HG02798 (cell line): ENCODE data around the gene OVCH1.
A peak's percentile ranks its signal among the peaks of the same experiment; 100 is the strongest.
"Not testable (repeated sequence)": the region's sequence is repeated elsewhere in the genome, so short reads cannot be mapped to it uniquely, and the experiment has no call there.

Source experiments
- ATAC-seq: cut with Tn5 transposase; IDR thresholded peaks from one replicate; pipeline ENCODE4 v1.9.1; 2021; ENCODE audit warnings: mild to moderate bottlenecking; ENCODE audit not compliant: unreplicated experiment, poor library complexity

OVCH1 gene

DNA sequence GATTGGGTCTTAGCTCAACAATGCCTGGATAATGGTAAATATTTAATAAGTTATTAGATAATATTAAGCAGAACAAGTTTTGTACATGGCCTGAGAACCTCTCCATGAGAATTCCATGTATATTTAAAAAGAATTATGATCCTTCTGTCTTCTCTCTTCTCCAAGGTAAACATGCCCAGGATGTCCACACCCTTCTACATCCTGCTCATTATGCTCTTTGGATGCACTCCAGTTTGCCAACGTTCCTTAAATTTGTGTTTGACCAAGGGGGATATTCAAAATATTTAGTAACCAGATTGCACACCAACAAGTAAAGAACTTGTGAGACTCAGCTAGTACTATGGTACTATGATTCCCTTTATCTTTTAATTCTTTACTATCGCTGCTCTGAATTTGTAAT lies 71.8 kb downstream of the OVCH1 start:
- no peak for ATAC-seq

DNA sequence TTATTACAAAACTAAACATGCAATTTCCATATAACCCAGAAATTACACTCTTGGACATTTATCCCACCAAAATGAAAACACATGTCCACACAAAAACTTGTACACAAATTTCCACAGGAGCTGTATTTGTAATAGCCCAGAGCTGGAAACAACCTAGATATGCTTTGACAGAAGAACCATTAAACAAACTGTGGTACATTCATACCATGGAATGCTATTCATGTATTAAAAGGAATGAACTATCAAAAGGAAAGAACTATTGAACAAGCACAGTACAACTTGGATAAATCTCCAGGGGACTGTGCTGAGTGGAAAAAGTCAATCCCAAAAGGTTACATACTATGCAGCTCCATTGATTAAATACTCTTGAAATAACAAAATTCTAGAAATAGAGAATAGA lies 80.7 kb downstream of the OVCH1 start:
- no peak for ATAC-seq

GRCh38 chr12:29415111-29415510 lies 82.4 kb downstream of the OVCH1 start:
- no peak for ATAC-seq

- ATAC-seq: no peak
Measured at GRCh38 chr12:29414368-29414767, 83.1 kb downstream of the OVCH1 start.

DNA sequence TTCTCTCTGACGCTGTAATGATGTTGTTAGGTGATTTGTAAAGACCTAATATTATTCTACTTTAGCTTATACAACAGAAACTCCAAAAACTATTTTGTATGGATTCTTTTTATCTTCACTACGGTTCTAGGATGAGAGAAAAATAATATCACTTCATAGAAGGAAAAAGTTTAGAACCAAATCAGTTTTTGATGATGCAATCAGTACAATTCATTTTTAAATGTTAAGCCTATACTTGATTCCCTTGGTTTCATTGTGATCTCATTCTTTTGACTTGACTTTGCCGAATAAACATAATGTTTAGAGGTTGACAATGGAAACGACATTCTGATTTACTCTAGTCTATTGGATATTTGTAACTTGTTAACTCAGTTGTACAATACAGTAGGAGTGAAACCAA lies 91.9 kb downstream of the OVCH1 start:
- ATAC-seq: no peak

DNA sequence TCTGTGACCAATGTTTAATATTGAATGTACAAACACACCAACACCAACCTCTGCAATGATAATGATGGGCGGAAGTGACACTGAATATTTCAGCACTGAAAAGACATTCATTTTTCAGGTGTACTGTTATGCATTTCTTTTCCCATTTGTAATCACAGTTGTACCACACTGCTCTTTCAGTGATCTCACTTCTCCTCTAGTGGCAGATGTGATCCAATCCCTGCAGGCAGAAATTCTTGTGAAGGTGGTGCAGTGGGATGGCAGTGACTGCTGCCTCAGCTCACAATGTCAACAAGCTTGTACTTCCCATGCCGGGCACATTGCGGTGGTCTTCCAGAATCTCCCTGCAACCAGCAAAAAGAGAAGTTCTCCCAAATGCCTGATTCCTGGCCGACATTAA lies 93.5 kb downstream of the OVCH1 start:
- no peak for ATAC-seq

- no peak for ATAC-seq
Measured at GRCh38 chr12:29402437-29402836, 95.0 kb downstream of the OVCH1 start.

DNA sequence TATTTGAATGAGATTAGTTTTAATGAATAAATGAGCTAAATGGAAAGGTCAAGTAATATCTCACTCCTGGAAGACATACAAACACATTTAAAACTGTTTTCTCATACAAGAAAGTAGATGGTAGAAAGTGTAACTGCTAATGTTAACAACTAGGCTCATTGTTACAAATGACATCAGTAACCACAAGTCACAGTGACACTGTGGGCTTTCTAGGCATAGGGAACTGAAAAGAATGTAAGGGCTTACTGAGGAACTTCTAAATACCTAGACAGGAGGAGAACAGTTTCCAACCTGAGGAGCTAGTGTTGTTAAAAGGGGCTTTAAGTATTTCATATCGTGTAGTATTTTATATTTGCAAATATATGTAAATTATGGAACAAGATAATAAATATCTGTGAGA lies 99.0 kb downstream of the OVCH1 start:
- peak; percentile 67 for ATAC-seq

- ATAC-seq: no peak
Measured at GRCh38 chr12:29396774-29397173, 100.7 kb downstream of the OVCH1 start.

GRCh38 chr12:29395356-29395755 lies 102.1 kb downstream of the OVCH1 start:
- no peak for ATAC-seq

- ATAC-seq: not testable (repeated sequence)
Measured at GRCh38 chr12:29390419-29390818, 107.1 kb downstream of the OVCH1 start.

- ATAC-seq: no peak
Measured at GRCh38 chr12:29389295-29389919, 108.1 kb downstream of the OVCH1 start.

- not testable (repeated sequence) for ATAC-seq
Measured at GRCh38 chr12:29386084-29386680, 111.3 kb downstream of the OVCH1 start.

DNA sequence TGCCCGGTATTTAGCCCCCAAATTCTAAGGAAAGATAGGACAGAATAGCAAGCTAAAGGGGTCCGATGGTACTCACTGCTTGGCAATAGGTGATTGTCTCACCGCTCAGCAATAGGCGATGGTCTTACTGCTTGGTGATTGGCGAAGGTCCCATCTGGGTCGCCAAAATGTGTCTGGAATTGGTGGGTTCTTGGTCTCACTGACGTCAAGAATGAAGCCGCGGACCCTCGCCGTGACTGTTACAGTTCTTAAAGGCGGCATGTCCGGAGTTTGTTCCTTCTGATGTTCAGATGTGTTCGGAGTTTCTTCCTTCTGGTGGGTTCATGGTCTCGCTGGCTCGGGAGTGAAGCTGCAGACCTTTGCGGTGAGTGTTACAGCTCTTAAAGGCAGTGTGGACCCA lies 112.3 kb downstream of the OVCH1 start:
- not testable (repeated sequence) for ATAC-seq

- no peak for ATAC-seq
Measured at GRCh38 chr12:29382251-29382650, 115.2 kb downstream of the OVCH1 start.

GRCh38 chr12:29380536-29381523 lies 116.7 kb downstream of the OVCH1 start, which contains the start of gene ERGIC2:
TSS of gene ERGIC2 (minus strand) at chr12:29381172. CDS start at chr12:29371633, 9,539 bp downstream.
- peak; percentile 98 for ATAC-seq
